SK-N-SH treated with all-trans-retinoic acid at 6 μM for 48 hours (cell line): ENCODE data around the gene HOXC10.

ENCODE experiments used
- ATAC-seq: fragments of 200-7000 bp; cut with Tn5 transposase; 3 replicates; pipeline ENCODE4 v1.9.1; 2020; ENCODE audit warnings: mild to moderate bottlenecking, moderate library complexity
- ARNTL ChIP-seq: fragments of 450-650 bp; formaldehyde crosslinking; IDR thresholded peaks from 2 replicates; pipeline ENCODE4 v1.5.0; 2020; ENCODE audit warnings: low read depth, mild to moderate bottlenecking, moderate library complexity, borderline replicate concordance
- BACH2 ChIP-seq: fragments of 250-450 bp; sonication (Bioruptor Pico); IDR thresholded peaks from 2 replicates; pipeline ENCODE4 v1.9.0; 2021; ENCODE audit warnings: mild to moderate bottlenecking, borderline replicate concordance
- CREB5 ChIP-seq: fragments of 250-450 bp; sonication (Bioruptor Pico); IDR thresholded peaks from 2 replicates; pipeline ENCODE4 v1.5.1; 2020; ENCODE audit warnings: low read depth, mild to moderate bottlenecking, moderate library complexity
- CSDC2 ChIP-seq: fragments of 250-450 bp; sonication (Bioruptor Pico); IDR thresholded peaks from 2 replicates; pipeline ENCODE4 v1.5.0; 2020; ENCODE audit warnings: mild to moderate bottlenecking, moderate library complexity
- CSRNP3 ChIP-seq: fragments of 250-450 bp; sonication (Bioruptor Pico); IDR thresholded peaks from 2 replicates; pipeline ENCODE4 v1.5.1; 2021; ENCODE audit warnings: mild to moderate bottlenecking, moderate library complexity
- ESRRG ChIP-seq: fragments of 250-450 bp; sonication (Bioruptor Pico); IDR thresholded peaks from 2 replicates; pipeline ENCODE4 v1.6.1; 2021; ENCODE audit warnings: mild to moderate bottlenecking
- GLIS3 ChIP-seq: fragments of 250-450 bp; sonication (Bioruptor Pico); IDR thresholded peaks from 2 replicates; pipeline ENCODE4 v1.5.0; 2020; ENCODE audit warnings: mild to moderate bottlenecking, moderate library complexity
- ISL1 ChIP-seq: fragments of 250-450 bp; sonication (Bioruptor Pico); IDR thresholded peaks from 2 replicates; pipeline ENCODE4 v2.1.2; 2022; ENCODE audit warnings: mild to moderate bottlenecking, moderate library complexity
- OSR1 ChIP-seq: fragments of 250-450 bp; sonication (Bioruptor Pico); IDR thresholded peaks from 2 replicates; pipeline ENCODE4 v1.8.0; 2022; ENCODE audit warnings: moderate library complexity, mild to moderate bottlenecking, inconsistent platforms
- PATZ1 ChIP-seq: fragments of 250-450 bp; sonication (Bioruptor Pico); IDR thresholded peaks from 2 replicates; pipeline ENCODE4 v1.8.0; 2020; ENCODE audit warnings: mild to moderate bottlenecking, moderate library complexity, borderline replicate concordance
- POU6F1 ChIP-seq: fragments of 250-450 bp; sonication (Bioruptor Pico); IDR thresholded peaks from 2 replicates; pipeline ENCODE4 v1.8.0; 2021; ENCODE audit warnings: low read depth, mild to moderate bottlenecking, moderate library complexity, borderline replicate concordance
- PPARA ChIP-seq: fragments of 250-450 bp; sonication (Bioruptor Pico); IDR thresholded peaks from 2 replicates; pipeline ENCODE4 v1.5.0; 2020; ENCODE audit warnings: mild to moderate bottlenecking, borderline replicate concordance
- SNAI2 ChIP-seq: fragments of 250-450 bp; sonication (Bioruptor Pico); IDR thresholded peaks from 2 replicates; pipeline ENCODE4 v1.5.0; 2020; ENCODE audit warnings: mild to moderate bottlenecking, moderate library complexity
- TCF4 ChIP-seq: fragments of 250-450 bp; sonication (Bioruptor Pico); IDR thresholded peaks from 2 replicates; pipeline ENCODE4 v1.8.0; 2021; ENCODE audit warnings: mild to moderate bottlenecking, moderate library complexity, borderline replicate concordance
- TOX ChIP-seq: fragments of 250-450 bp; sonication (Bioruptor Pico); IDR thresholded peaks from 2 replicates; pipeline ENCODE4 v1.8.0; 2021; ENCODE audit warnings: mild to moderate bottlenecking, moderate library complexity, borderline replicate concordance
- ZC3H10 ChIP-seq: fragments of 250-450 bp; sonication (Bioruptor Pico); IDR thresholded peaks from 2 replicates; pipeline ENCODE4 v1.5.1; 2021; ENCODE audit warnings: mild to moderate bottlenecking, moderate library complexity
- ZFP3 ChIP-seq: fragments of 250-450 bp; sonication (Bioruptor Pico); IDR thresholded peaks from 2 replicates; pipeline ENCODE4 v1.5.0; 2020; ENCODE audit warnings: mild to moderate bottlenecking, moderate library complexity
- ZFP30 ChIP-seq: fragments of 450-650 bp; formaldehyde crosslinking; IDR thresholded peaks from 2 replicates; pipeline ENCODE4 v1.5.0; 2022; ENCODE audit warnings: mild to moderate bottlenecking, moderate library complexity
- ZNF565 ChIP-seq: fragments of 450-650 bp; formaldehyde crosslinking; conservative IDR thresholded peaks from 2 replicates; pipeline ENCODE4 v1.5.0; 2020; ENCODE audit warnings: low read depth, mild to moderate bottlenecking, moderate library complexity
- ZNF70 ChIP-seq: fragments of 450-650 bp; formaldehyde crosslinking; IDR thresholded peaks from 2 replicates; pipeline ENCODE4 v1.5.0; 2020; ENCODE audit warnings: mild to moderate bottlenecking, moderate library complexity
- ZNF8 ChIP-seq: fragments of 450-650 bp; formaldehyde crosslinking; IDR thresholded peaks from 2 replicates; pipeline ENCODE4 v1.5.0; 2020; ENCODE audit warnings: mild to moderate bottlenecking, moderate library complexity

Gene HOXC10

GRCh38 chr12:53955776-53956250, 29.1 kb upstream of the HOXC10 start:
- no peak for ATAC-seq
- TF ChIP-seq ZNF565 = no peak
- no peak for TF ChIP-seq ESRRG (CRISPR knock-in tag)
- no peak for TF ChIP-seq ARNTL (CRISPR knock-in tag)
- TF ChIP-seq ZC3H10 (CRISPR knock-in tag) = no peak
- no peak for TF ChIP-seq CREB5 (CRISPR knock-in tag)
- TF ChIP-seq TCF4 (CRISPR knock-in tag) = no peak
- no peak for TF ChIP-seq POU6F1 (CRISPR knock-in tag)
- no peak for TF ChIP-seq OSR1 (CRISPR knock-in tag)
- no peak for TF ChIP-seq SNAI2 (CRISPR knock-in tag)
- no peak for TF ChIP-seq ZFP30 (CRISPR knock-in tag)
- TF ChIP-seq PATZ1 = no peak
- TF ChIP-seq ZFP3 (CRISPR knock-in tag) = no peak

GRCh38 chr12:53956251-53956887, 28.6 kb upstream of the HOXC10 start:
- no peak for TF ChIP-seq ZNF70 (CRISPR knock-in tag)
- no peak for TF ChIP-seq ZNF8
- TF ChIP-seq POU6F1 (CRISPR knock-in tag) = no peak
- no peak for TF ChIP-seq TCF4 (CRISPR knock-in tag)
- no peak for TF ChIP-seq ZC3H10 (CRISPR knock-in tag)
- ATAC-seq = peak; percentile 26; the same call in 2 of the 3 replicates

GRCh38 chr12:53956914-53957536, 27.9 kb upstream of the HOXC10 start:
- TF ChIP-seq GLIS3 (CRISPR knock-in tag) (no peak), BACH2 (no peak), PATZ1 (no peak), TCF4 (CRISPR knock-in tag) (no peak), PPARA (CRISPR knock-in tag) (no peak), SNAI2 (CRISPR knock-in tag) (no peak), CSDC2 (no peak), ARNTL (CRISPR knock-in tag) (no peak), ZFP3 (CRISPR knock-in tag) (no peak), ZNF70 (CRISPR knock-in tag) (no peak), ISL1 (CRISPR knock-in tag) (no peak), OSR1 (CRISPR knock-in tag) (no peak), ESRRG (CRISPR knock-in tag) (no peak), TOX (CRISPR knock-in tag) (no peak), ZNF565 (no peak), CSRNP3 (no peak), ZNF8 (no peak), POU6F1 (CRISPR knock-in tag) (no peak)

More at GRCh38 chr12:53956914-53957536, 27.9 kb upstream of the HOXC10 start:
- ATAC-seq = no peak; the same call in 2 of the 3 replicates
